Sigmoid colon (tissue), 4 donors: ENCODE measurements around the gene ARHGEF37.

Experiments used
- CTCF ChIP-seq, 4 experiments: fragments of 450-650 bp in 3 of 4; fragments of 200-600 bp in 1 of 4; IDR thresholded peaks; one replicate each; pipeline ENCODE4 v1.5.1; 2016 to 2019; ENCODE audit warnings: antibody characterized with exemption in 4 of 4, mild to moderate bottlenecking in 3 of 4, moderate library complexity in 2 of 4
- EP300 ChIP-seq, 4 donors: sonication (generic); formaldehyde crosslinking; IDR thresholded peaks; one replicate each; pipeline ENCODE4 v1.6.1; 2017; ENCODE audit warnings: antibody characterized with exemption in 4 of 4
- POLR2A ChIP-seq, 2 donors: fragments of 450-650 bp; IDR thresholded peaks; one replicate each; pipeline ENCODE4 v1.6.1; 2016; ENCODE audit warnings: antibody characterized with exemption in 2 of 2, mild to moderate bottlenecking in 2 of 2, moderate library complexity in 2 of 2
- POLR2AphosphoS5 ChIP-seq, 4 donors: sonication (generic); formaldehyde crosslinking; IDR thresholded peaks; one replicate each; pipeline ENCODE4 v1.6.1; 2017; ENCODE audit warnings: antibody characterized with exemption in 4 of 4

- TF ChIP-seq CTCF (IDR thresholded peaks at IDR 0.05) (no peak), POLR2A (IDR thresholded peaks at IDR 0.05) (no peak), EP300 (IDR thresholded peaks at IDR 0.05) (no peak), POLR2AphosphoS5 (IDR thresholded peaks at IDR 0.05) (no peak)
Measured at GRCh38 chr5:149594206-149594895, 13.1 kb downstream of the ARHGEF37 start.
